ENCODE measurements around the gene HSBP1. TPM values are rescaled to one million over a fixed set of nuclear protein-coding genes. Genes with fewer than 3 reads are reported as not detected.

The HSBP1 gene
- total and polyA plus RNA-seq, 2 of the 13 experiments (the other 11 are each of a cell fraction or from before 2014, with no cell fraction given): 249 to 292 TPM

DNA sequence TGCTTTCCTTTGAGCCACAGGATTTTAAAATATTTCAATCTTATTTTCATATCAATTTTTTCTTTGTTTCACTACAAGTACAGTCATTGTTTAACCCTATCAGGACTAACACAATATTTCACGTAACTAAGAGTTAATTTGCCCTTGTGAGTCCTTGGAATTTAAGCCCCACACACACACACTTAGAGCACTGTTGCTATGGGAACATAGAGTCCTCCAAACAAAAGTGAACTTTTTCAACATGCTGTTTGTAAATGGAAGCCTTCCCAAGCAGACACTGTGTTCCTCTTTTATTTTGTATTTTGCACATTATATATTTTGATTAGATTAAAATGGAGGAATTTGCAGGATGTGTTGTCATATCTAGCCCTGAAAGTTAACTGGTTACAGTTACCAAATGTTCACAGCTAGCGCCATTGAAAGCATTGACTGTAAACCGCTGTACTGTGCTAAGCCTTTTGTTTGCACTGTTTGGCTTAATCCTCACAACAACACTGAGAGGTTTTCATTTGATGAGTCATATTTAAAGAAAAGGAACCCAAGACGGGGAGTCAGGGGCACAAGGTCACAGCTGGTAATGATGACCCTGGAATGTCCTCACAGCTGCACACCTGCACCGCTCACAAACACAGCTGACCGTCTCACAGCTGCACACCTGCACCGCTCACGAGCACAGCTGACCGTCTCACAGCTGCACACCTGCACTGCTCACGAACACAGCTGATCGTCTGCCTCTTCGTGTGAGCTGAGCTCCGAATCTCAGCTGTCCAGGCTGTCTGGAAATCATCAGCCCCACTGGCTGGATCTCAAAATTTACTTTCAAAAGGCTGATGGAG is 6.3 kb downstream of the HSBP1 start (continued):
- TF ChIP-seq, protein P1, sequence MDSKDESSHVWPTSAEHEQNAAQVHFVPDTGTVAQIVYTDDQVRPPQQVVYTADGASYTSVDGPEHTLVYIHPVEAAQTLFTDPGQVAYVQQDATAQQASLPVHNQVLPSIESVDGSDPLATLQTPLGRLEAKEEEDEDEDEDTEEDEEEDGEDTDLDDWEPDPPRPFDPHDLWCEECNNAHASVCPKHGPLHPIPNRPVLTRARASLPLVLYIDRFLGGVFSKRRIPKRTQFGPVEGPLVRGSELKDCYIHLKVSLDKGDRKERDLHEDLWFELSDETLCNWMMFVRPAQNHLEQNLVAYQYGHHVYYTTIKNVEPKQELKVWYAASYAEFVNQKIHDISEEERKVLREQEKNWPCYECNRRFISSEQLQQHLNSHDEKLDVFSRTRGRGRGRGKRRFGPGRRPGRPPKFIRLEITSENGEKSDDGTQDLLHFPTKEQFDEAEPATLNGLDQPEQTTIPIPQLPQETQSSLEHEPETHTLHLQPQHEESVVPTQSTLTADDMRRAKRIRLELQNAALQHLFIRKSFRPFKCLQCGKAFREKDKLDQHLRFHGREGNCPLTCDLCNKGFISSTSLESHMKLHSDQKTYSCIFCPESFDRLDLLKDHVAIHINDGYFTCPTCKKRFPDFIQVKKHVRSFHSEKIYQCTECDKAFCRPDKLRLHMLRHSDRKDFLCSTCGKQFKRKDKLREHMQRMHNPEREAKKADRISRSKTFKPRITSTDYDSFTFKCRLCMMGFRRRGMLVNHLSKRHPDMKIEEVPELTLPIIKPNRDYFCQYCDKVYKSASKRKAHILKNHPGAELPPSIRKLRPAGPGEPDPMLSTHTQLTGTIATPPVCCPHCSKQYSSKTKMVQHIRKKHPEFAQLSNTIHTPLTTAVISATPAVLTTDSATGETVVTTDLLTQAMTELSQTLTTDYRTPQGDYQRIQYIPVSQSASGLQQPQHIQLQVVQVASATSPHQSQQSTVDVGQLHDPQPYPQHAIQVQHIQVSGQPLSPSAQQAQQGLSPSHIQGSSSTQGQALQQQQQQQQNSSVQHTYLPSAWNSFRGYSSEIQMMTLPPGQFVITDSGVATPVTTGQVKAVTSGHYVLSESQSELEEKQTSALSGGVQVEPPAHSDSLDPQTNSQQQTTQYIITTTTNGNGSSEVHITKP (CRISPR knock-in tag; IDR thresholded peaks at IDR 0.05; ENCODE audit: low read depth): no peak
- TF ChIP-seq NFE2 (CRISPR knock-in tag; IDR thresholded peaks at IDR 0.05) (no peak), NCOR1 (IDR thresholded peaks at IDR 0.05; ENCODE audit: borderline replicate concordance, low read length) (no peak; the same call in 1 of the 2 replicates), DR1 (CRISPR knock-in tag; IDR thresholded peaks at IDR 0.05) (no peak), NCOA5 (CRISPR knock-in tag; IDR thresholded peaks at IDR 0.05) (no peak), ZNF557 (CRISPR knock-in tag; IDR thresholded peaks at IDR 0.05) (no peak), ZBTB7B (CRISPR knock-in tag; IDR thresholded peaks at IDR 0.05) (no peak; the same call in 1 of the 2 replicates), ZNF326 (CRISPR knock-in tag; IDR thresholded peaks at IDR 0.05; ENCODE audit: borderline replicate concordance) (no peak), KDM6A (CRISPR knock-in tag; IDR thresholded peaks at IDR 0.05; ENCODE audit: low read depth) (no peak), MIER3 (CRISPR knock-in tag; IDR thresholded peaks at IDR 0.05; ENCODE audit: borderline replicate concordance) (0 out of 2 replicates have a peak, but pooled peaks have one; percentile 22)
- TF ChIP-seq, protein P2, sequence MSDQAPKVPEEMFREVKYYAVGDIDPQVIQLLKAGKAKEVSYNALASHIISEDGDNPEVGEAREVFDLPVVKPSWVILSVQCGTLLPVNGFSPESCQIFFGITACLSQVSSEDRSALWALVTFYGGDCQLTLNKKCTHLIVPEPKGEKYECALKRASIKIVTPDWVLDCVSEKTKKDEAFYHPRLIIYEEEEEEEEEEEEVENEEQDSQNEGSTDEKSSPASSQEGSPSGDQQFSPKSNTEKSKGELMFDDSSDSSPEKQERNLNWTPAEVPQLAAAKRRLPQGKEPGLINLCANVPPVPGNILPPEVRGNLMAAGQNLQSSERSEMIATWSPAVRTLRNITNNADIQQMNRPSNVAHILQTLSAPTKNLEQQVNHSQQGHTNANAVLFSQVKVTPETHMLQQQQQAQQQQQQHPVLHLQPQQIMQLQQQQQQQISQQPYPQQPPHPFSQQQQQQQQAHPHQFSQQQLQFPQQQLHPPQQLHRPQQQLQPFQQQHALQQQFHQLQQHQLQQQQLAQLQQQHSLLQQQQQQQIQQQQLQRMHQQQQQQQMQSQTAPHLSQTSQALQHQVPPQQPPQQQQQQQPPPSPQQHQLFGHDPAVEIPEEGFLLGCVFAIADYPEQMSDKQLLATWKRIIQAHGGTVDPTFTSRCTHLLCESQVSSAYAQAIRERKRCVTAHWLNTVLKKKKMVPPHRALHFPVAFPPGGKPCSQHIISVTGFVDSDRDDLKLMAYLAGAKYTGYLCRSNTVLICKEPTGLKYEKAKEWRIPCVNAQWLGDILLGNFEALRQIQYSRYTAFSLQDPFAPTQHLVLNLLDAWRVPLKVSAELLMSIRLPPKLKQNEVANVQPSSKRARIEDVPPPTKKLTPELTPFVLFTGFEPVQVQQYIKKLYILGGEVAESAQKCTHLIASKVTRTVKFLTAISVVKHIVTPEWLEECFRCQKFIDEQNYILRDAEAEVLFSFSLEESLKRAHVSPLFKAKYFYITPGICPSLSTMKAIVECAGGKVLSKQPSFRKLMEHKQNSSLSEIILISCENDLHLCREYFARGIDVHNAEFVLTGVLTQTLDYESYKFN (CRISPR knock-in tag; conservative IDR thresholded peaks at IDR 0.05): peak; percentile 60
- TF ChIP-seq, protein P3, sequence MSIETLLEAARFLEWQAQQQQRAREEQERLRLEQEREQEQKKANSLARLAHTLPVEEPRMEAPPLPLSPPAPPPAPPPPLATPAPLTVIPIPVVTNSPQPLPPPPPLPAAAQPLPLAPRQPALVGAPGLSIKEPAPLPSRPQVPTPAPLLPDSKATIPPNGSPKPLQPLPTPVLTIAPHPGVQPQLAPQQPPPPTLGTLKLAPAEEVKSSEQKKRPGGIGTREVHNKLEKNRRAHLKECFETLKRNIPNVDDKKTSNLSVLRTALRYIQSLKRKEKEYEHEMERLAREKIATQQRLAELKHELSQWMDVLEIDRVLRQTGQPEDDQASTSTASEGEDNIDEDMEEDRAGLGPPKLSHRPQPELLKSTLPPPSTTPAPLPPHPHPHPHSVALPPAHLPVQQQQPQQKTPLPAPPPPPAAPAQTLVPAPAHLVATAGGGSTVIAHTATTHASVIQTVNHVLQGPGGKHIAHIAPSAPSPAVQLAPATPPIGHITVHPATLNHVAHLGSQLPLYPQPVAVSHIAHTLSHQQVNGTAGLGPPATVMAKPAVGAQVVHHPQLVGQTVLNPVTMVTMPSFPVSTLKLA (IDR thresholded peaks at IDR 0.05): no peak
- TF ChIP-seq, protein P4, sequence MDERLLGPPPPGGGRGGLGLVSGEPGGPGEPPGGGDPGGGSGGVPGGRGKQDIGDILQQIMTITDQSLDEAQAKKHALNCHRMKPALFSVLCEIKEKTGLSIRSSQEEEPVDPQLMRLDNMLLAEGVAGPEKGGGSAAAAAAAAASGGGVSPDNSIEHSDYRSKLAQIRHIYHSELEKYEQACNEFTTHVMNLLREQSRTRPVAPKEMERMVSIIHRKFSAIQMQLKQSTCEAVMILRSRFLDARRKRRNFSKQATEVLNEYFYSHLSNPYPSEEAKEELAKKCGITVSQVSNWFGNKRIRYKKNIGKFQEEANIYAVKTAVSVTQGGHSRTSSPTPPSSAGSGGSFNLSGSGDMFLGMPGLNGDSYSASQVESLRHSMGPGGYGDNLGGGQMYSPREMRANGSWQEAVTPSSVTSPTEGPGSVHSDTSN (CRISPR knock-in tag; IDR thresholded peaks at IDR 0.05): no peak
- TF ChIP-seq, protein P5, sequence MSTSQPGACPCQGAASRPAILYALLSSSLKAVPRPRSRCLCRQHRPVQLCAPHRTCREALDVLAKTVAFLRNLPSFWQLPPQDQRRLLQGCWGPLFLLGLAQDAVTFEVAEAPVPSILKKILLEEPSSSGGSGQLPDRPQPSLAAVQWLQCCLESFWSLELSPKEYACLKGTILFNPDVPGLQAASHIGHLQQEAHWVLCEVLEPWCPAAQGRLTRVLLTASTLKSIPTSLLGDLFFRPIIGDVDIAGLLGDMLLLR (CRISPR knock-in tag; IDR thresholded peaks at IDR 0.05): no peak
- TF ChIP-seq, protein P6, sequence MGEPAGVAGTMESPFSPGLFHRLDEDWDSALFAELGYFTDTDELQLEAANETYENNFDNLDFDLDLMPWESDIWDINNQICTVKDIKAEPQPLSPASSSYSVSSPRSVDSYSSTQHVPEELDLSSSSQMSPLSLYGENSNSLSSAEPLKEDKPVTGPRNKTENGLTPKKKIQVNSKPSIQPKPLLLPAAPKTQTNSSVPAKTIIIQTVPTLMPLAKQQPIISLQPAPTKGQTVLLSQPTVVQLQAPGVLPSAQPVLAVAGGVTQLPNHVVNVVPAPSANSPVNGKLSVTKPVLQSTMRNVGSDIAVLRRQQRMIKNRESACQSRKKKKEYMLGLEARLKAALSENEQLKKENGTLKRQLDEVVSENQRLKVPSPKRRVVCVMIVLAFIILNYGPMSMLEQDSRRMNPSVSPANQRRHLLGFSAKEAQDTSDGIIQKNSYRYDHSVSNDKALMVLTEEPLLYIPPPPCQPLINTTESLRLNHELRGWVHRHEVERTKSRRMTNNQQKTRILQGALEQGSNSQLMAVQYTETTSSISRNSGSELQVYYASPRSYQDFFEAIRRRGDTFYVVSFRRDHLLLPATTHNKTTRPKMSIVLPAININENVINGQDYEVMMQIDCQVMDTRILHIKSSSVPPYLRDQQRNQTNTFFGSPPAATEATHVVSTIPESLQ (CRISPR knock-in tag; conservative IDR thresholded peaks at IDR 0.05): no peak
